HG03354 (cell line): Measurements from ENCODE around the gene SPATA20.

ENCODE experiments used
- ATAC-seq: cut with Tn5 transposase; IDR thresholded peaks from one replicate; pipeline ENCODE4 v1.9.1; 2021; ENCODE audit warnings: mild to moderate bottlenecking; ENCODE audit not compliant: unreplicated experiment, poor library complexity, severe bottlenecking

The SPATA20 gene

GRCh38 chr17:50556803-50557202 is 9.8 kb downstream of the SPATA20 start:
- ATAC-seq: no peak

- no peak for ATAC-seq
These were observed 10.7 kb downstream of the SPATA20 start for GRCh38 chr17:50557630-50558029.

GRCh38 chr17:50558091-50558490 is 11.1 kb downstream of the SPATA20 start:
- ATAC-seq: no peak

GRCh38 chr17:50558581-50558940 is 11.6 kb downstream of the SPATA20 start:
- ATAC-seq: no peak

GRCh38 chr17:50558941-50559614 is 12.1 kb downstream of the SPATA20 start:
- ATAC-seq: no peak

GRCh38 chr17:50559674-50560184 is 12.8 kb downstream of the SPATA20 start:
- ATAC-seq: no peak

- peak; percentile 93 for ATAC-seq
These were observed 13.3 kb downstream of the SPATA20 start, which contains the start of gene CACNA1G for GRCh38 chr17:50560185-50560824. Gene CACNA1G (plus strand): TSS chr17:50560715. CDS start chr17:50561460, 745 bp downstream.

GRCh38 chr17:50560931-50561745 is 14.2 kb downstream of the SPATA20 start:
- no peak for ATAC-seq

GRCh38 chr17:50561746-50562141 is 14.8 kb downstream of the SPATA20 start:
- no peak for ATAC-seq

- ATAC-seq: no peak
These were observed 15.5 kb downstream of the SPATA20 start for GRCh38 chr17:50562242-50563091.

- no peak for ATAC-seq
These were observed 16.1 kb downstream of the SPATA20 start for GRCh38 chr17:50563092-50563511.

- ATAC-seq: no peak
These were observed 17.9 kb downstream of the SPATA20 start for GRCh38 chr17:50564916-50565315.

GRCh38 chr17:50565402-50566350 is 18.7 kb downstream of the SPATA20 start:
- ATAC-seq: no peak

GRCh38 chr17:50566886-50567285 is 19.9 kb downstream of the SPATA20 start:
- no peak for ATAC-seq

GRCh38 chr17:50568659-50569058 is 21.7 kb downstream of the SPATA20 start:
- no peak for ATAC-seq

GRCh38 chr17:50569592-50569991 is 22.6 kb downstream of the SPATA20 start:
- ATAC-seq: no peak

GRCh38 chr17:50570032-50570431 is 23.1 kb downstream of the SPATA20 start:
- no peak for ATAC-seq

GRCh38 chr17:50570528-50570927 is 23.6 kb downstream of the SPATA20 start:
- ATAC-seq: no peak

GRCh38 chr17:50571681-50572080 is 24.7 kb downstream of the SPATA20 start:
- no peak for ATAC-seq
